Epithelial cell of esophagus (primary cell): ENCODE measurements around the gene PTPRA.

Source experiments
- DNase-seq: peaks from one replicate; pipeline ENCODE4 v3.0.0; 2010; ENCODE audit warnings: low read depth
- H3K4me3 ChIP-seq: 2 replicates; pipeline ENCODE4 v1.5.1; 2011; ENCODE audit warnings: mild to moderate bottlenecking, low read length, control low read depth
- TF ChIP-seq, protein P1 (sequence below): IDR thresholded peaks from 2 replicates; pipeline ENCODE4 v1.5.1; 2011; ENCODE audit warnings: low read depth, mild to moderate bottlenecking, low read length, control low read depth, inconsistent platforms; ENCODE audit not compliant: insufficient read depth; ENCODE audit errors: missing control alignments

PTPRA gene

DNA sequence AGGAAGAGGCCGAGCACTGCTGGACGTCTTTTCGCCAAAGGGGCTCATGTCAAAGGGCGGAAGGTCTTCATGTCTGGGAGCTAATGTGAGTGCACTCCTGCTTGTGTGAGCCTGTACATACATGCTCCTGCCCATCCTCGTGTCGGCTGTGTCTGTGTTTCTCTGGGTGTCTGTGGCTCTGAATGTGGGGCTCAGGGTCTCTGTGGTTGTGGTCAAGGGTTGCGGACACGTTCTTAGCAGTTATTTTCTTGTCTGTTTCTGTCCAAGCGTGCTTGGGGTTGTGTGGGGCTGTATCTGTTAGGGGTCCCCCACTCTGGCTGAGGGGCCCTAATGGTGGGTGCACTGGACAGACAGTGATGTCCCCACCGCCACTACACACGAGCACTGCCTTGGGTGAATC is 208.4 kb downstream of the PTPRA start:
- DNase-seq: no peak
- TF ChIP-seq, protein P1, sequence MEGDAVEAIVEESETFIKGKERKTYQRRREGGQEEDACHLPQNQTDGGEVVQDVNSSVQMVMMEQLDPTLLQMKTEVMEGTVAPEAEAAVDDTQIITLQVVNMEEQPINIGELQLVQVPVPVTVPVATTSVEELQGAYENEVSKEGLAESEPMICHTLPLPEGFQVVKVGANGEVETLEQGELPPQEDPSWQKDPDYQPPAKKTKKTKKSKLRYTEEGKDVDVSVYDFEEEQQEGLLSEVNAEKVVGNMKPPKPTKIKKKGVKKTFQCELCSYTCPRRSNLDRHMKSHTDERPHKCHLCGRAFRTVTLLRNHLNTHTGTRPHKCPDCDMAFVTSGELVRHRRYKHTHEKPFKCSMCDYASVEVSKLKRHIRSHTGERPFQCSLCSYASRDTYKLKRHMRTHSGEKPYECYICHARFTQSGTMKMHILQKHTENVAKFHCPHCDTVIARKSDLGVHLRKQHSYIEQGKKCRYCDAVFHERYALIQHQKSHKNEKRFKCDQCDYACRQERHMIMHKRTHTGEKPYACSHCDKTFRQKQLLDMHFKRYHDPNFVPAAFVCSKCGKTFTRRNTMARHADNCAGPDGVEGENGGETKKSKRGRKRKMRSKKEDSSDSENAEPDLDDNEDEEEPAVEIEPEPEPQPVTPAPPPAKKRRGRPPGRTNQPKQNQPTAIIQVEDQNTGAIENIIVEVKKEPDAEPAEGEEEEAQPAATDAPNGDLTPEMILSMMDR: no peak
- no peak overlapping the region for H3K4me3 ChIP-seq

DNA sequence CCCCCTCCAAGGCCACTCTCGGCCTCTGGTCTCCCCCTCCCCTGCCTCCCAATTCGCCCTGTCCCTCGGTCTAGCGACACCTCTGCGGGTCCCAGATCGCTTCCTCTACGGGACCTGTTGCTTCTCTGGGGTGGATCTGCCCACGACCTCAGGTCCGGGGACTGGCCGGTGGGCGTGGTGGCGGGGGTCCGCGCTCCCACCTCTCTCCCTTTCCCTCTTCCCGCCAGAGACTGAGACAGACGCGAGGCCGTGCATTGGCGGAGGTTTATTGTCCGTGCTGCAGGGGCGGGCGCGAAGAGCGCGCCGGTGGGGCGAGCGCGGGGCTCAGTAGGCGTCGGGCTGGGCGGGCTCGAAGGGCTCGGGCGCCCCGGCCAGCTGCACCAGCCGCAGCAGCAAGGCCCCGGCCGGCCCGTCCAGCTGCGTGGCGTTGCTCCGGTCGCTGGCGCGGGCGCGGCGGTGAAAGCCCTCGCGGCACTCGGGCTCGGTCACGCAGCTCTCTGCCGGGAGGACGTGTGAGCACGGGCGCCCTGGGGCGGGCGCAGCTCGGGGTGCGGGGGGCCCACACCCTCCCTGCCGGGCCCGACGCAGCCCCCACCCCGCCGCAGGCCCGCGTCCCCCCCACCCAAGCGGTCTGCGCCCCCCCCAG is 209.1 kb downstream of the PTPRA start:
- TF ChIP-seq, protein P1: no peak
- H3K4me3 ChIP-seq: no peak overlapping the region
- no peak for DNase-seq

GRCh38 chr20:3082955-3083952 is 210.0 kb downstream of the PTPRA start:
- TF ChIP-seq, protein P1: no peak
- no peak overlapping the region for H3K4me3 ChIP-seq
- DNase-seq: no peak

GRCh38 chr20:3084283-3084985 is 211.2 kb downstream of the PTPRA start, which contains the start of gene AVP:
Gene AVP (minus strand): TSS chr20:3084724. CDS start chr20:3084674, 50 bp downstream.
- H3K4me3 ChIP-seq: no peak within 1 kb of the TSS
- DNase-seq: no peak
- TF ChIP-seq, protein P1: no peak

DNA sequence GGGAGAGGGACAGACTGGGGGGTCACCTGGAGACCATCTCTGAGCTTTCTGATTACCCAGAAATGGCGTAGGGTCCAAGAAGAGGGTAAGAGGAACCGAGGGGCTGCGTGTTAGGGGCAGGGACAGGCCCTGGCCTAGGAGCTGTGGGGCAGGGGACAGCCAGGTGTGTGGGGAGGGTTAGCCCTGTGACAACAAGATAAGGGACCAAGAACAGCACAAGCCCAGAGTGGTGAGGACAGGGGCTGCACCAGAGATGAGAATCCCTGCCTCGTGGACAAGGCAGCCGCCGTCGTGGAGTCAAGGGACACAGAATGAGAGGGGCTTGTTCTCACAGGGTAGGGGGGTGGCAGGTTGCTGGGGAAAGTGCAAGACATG is 211.7 kb downstream of the PTPRA start:
- TF ChIP-seq, protein P1: no peak
- DNase-seq: no peak
- H3K4me3 ChIP-seq: no peak overlapping the region

GRCh38 chr20:3085571-3086072 is 212.3 kb downstream of the PTPRA start:
- no peak overlapping the region for H3K4me3 ChIP-seq
- TF ChIP-seq, protein P1: no peak
- no peak for DNase-seq
